Adrenal gland (tissue), 12 donors: Measurements from ENCODE around the gene CACHD1. TPM values are rescaled to one million over a fixed set of nuclear protein-coding genes. Genes with fewer than 3 reads are reported as not detected.
A peak's percentile ranks its signal among the peaks of the same experiment; 100 is the strongest.

Experiments used
- DNase-seq, 7 donors: peaks; one replicate each; pipeline ENCODE4 v3.0.0-alpha.2; 2019 to 2020
- H3K27ac ChIP-seq, 5 donors: fragments of 200-600 bp; sonication (generic) in 4 of 5; 1 replicate in 3 of 5; 2 replicates in 2 of 5; pipeline versions ENCODE4 v1.5.1 to v1.8.0; 2016 to 2020; ENCODE audit warnings: mild to moderate bottlenecking in 1 of 5
- H3K27me3 ChIP-seq: fragments of 200-600 bp; 2 replicates; pipeline ENCODE4 v1.8.0; 2021
- H3K36me3 ChIP-seq, 2 donors: fragments of 200-600 bp; replicated peaks in 1 of 2; 1 replicate in 1 of 2; 2 replicates in 1 of 2; pipeline versions ENCODE4 v1.5.1 to v1.8.0; 2018 to 2022
- H3K4me1 ChIP-seq, 2 donors: fragments of 200-600 bp; replicated peaks in 1 of 2; 1 replicate in 1 of 2; 2 replicates in 1 of 2; pipeline versions ENCODE4 v1.5.1 to v1.8.0; 2018 to 2021
- H3K4me3 ChIP-seq, 4 donors: fragments of 200-600 bp; sonication (generic) in 3 of 4; one replicate each; pipeline ENCODE4 v1.5.1; 2016 to 2018
- H3K9me3 ChIP-seq, 3 donors: fragments of 200-600 bp; sonication (generic) in 1 of 3; replicated peaks in 1 of 3; 1 replicate in 2 of 3; 2 replicates in 1 of 3; pipeline versions ENCODE4 v1.5.1 to v1.8.0; 2016 to 2021
- POLR2A ChIP-seq, 2 donors: fragments of 450-650 bp; IDR thresholded peaks; one replicate each; pipeline ENCODE4 v1.6.1; 2017; ENCODE audit warnings: antibody characterized with exemption in 2 of 2, mild to moderate bottlenecking in 2 of 2, moderate library complexity in 1 of 2
- WGBS, 4 donors: extraction: QIAGEN DNeasy Blood & Tissue Kit in 2 of 4; methylation state at CpG; one replicate each; pipeline versions ENCODE4 v1.1.5 to v1.1.7; 2013 to 2017; 5-methylcytosine and 5-hydroxymethylcytosine counted together
- intact Hi-C, 2 donors: fragments of 100-400 bp; cut with DNase I; formaldehyde crosslinking; loops; one replicate each; pipeline versions ENCODE4 v1.14.1 to v1.15.0; 2022 to 2023
- polyA plus RNA-seq, 3 donors: library from polyadenylated mRNA; stranded (reverse); fragments of 200-250 nt in 2 of 3; fragments of 350-450 nt in 1 of 3; fragmentation: Illumina TruSeq in 1 of 3; extraction: RNeasy Lipid Tissue Mini Kit (QIAGEN cat#74804) in 1 of 3; gene quantifications; one replicate each; pipeline ENCODE4 v1.2.3, GENCODE V29; 2013 to 2014
- total RNA-seq, 9 donors: library from RNA; depleted of rRNA in 4 of 9; stranded (reverse); fragments of >200 nt in 4 of 9; fragments of 120-200 nt in 1 of 9; fragmentation: NEBNext Ultra II Directional in 1 of 9; extraction: Animal tissue kit (Norgen Biotek cat#: 25700) in 1 of 9; gene quantifications; one replicate each; pipeline versions ENCODE4 v1.1.0 to v1.2.4, GENCODE V29; 2013 to 2023
- TF ChIP-seq, protein P1 (sequence below), 6 experiments: fragments of 450-650 bp in 4 of 6; fragments of 200-600 bp in 2 of 6; sonication (generic) in 1 of 6; IDR thresholded peaks; 1 replicate in 5 of 6; 2 replicates in 1 of 6; pipeline versions ENCODE4 v1.5.1 to v1.8.0; 2016 to 2021; ENCODE audit warnings: antibody characterized with exemption in 6 of 6, mild to moderate bottlenecking in 2 of 6, moderate library complexity in 1 of 6
- donor health status: healthy with polysubstance abuse.
- donor health status: Bipolar disorder and iron deficiency.
- donor health status: DM: yes; HTN: yes; CAD: no.
- donor health status: DM: no; HTN: no; CAD: no.
- donor health status: DM: no; HTN: no; CAD: no.
- donor health status: DM: yes; HTN: yes; CAD: no.

The CACHD1 gene
- total and polyA plus RNA-seq, 12 donors = 14.8 to 43.1 (median 24.0) TPM

DNA sequence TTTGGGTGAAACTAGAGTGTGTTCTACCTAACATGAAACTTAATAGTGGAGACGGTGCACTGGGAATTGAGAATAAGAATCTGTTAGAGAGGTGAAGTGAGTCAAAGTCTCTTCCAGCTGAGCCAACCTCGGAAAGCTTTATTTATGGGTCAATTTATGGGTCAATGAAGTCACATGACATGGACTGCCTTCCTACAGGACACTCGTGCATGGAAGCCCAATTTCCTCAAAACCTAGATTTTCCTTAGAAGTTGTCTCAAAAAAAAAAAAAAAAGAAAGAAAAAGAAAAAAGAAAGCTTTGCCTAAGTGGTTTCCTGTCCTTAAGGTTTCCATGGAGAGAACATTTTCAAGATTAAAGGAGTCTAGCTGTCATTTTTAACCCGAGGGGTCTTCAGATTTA is 26.7 kb downstream of the CACHD1 start:
- intact Hi-C loops = no loop called here
- Histone ChIP-seq H3K27ac (peak overlapping the region in 2 of 5 donors; percentile 6 to 68), H3K27me3 (no peaks in the 10 kb centered on the region), H3K4me1 (peaks cover 24 to 45% of the 10 kb centered on the region in 2 donors), H3K9me3 (no peaks in the 10 kb centered on the region), H3K36me3 (no peaks in the 10 kb centered on the region), H3K4me3 (no peak overlapping the region)
- DNase-seq = no peak
- 48 to 62% (median 58%) methylated on average over 4 of the region's 4 CpGs for WGBS, 4 donors
- TF ChIP-seq POLR2A (IDR thresholded peaks at IDR 0.05) = no peak

DNA sequence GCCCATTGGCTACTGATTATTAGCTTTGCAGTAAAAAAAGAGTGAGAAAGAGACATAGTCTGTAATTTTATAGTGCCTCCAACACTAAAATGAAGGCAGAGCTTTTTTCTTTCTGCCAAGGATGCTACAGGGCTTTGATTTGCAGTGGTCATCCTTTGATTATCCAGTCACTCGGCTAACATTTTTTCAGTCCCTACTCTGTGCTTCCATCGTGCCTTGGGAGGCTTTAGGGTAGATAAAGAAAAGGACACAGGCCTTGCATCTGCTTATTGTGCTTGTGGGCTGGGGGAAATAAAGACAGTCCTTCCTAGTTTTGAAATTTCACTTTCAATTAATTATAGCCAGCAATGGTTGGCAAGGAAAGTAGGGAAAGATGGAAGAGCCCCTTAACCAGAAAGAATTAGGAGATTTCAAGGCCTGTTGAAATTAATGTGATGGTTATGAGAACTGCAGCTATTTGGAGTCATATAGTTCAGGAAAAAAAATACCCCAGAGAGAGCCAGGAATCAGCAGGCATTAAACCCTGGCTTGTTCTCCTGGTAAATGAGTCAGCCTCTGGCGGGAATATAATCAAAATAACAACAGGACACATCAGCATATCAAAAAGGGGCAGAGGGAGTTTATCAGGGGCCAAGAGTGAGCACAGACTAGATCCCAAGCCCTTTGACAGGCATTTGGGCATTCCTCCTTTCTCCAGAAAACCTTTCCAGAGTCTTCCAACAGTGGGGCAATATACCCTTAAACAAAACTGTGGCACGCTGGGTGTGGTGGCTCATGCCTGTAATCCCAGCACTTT is 27.4 kb downstream of the CACHD1 start:
- no peaks in the 10 kb centered on the region for H3K27me3 ChIP-seq
- TF ChIP-seq, protein P1, sequence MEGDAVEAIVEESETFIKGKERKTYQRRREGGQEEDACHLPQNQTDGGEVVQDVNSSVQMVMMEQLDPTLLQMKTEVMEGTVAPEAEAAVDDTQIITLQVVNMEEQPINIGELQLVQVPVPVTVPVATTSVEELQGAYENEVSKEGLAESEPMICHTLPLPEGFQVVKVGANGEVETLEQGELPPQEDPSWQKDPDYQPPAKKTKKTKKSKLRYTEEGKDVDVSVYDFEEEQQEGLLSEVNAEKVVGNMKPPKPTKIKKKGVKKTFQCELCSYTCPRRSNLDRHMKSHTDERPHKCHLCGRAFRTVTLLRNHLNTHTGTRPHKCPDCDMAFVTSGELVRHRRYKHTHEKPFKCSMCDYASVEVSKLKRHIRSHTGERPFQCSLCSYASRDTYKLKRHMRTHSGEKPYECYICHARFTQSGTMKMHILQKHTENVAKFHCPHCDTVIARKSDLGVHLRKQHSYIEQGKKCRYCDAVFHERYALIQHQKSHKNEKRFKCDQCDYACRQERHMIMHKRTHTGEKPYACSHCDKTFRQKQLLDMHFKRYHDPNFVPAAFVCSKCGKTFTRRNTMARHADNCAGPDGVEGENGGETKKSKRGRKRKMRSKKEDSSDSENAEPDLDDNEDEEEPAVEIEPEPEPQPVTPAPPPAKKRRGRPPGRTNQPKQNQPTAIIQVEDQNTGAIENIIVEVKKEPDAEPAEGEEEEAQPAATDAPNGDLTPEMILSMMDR (IDR thresholded peaks at IDR 0.05) = no peak
- no peak for TF ChIP-seq POLR2A (IDR thresholded peaks at IDR 0.05)
- WGBS, 4 donors = 49 to 60% (median 55%) methylated on average over 4 of the region's 4 CpGs
- H3K27ac ChIP-seq = peak overlapping the region in 3 of 5 donors; percentile 6 to 68 (median 67)
- H3K9me3 ChIP-seq = no peaks in the 10 kb centered on the region
- H3K4me3 ChIP-seq = no peak overlapping the region
- H3K4me1 ChIP-seq = peaks cover 31 to 52% of the 10 kb centered on the region in 2 donors
- DNase-seq = peak in 1 of 7 donors; percentile 33
- intact Hi-C loops = no loop called here
- H3K36me3 ChIP-seq = no peaks in the 10 kb centered on the region

DNA sequence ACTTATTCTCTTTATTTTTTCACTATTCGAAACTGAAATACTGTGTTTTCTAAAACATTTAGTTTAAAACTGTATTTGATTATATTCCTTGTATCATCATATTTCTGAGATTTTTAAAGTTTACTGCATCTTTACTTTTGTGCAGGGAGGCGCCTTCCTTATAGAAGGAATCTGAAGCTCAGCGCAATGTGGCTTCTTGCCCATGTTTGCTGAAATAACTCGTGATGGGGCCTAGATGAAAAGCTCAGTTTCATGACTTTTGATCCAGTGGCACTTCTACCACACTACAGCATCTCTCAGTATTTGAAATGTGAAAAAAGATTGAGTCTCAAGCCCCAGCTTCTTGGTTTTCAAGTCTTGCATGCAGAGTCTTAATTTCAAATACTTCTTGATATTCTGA is 28.4 kb downstream of the CACHD1 start:
- Histone ChIP-seq H3K27me3 (no peaks in the 10 kb centered on the region), H3K9me3 (no peaks in the 10 kb centered on the region), H3K36me3 (no peaks in the 10 kb centered on the region), H3K4me1 (peaks cover 39 to 52% of the 10 kb centered on the region in 2 donors), H3K4me3 (no peak overlapping the region), H3K27ac (no peak overlapping the region)
- intact Hi-C loops = no loop called here
- DNase-seq = no peak
- TF ChIP-seq, protein P1 (IDR thresholded peaks at IDR 0.05) = no peak
- TF ChIP-seq POLR2A (IDR thresholded peaks at IDR 0.05) = no peak
- WGBS, 4 donors = 88 to 94% (median 91%) methylated on average over 4 of the region's 4 CpGs

- TF ChIP-seq, protein P1 (IDR thresholded peaks at IDR 0.05) = no peak
- no peak for TF ChIP-seq POLR2A (IDR thresholded peaks at IDR 0.05)
- H3K27ac ChIP-seq = no peak overlapping the region
Measured at GRCh38 chr1:64499011-64499410, 29.1 kb downstream of the CACHD1 start.

GRCh38 chr1:64499966-64500365 is 30.0 kb downstream of the CACHD1 start:
- Histone ChIP-seq H3K27me3 (no peaks in the 10 kb centered on the region), H3K4me1 (peaks cover 53 to 67% of the 10 kb centered on the region in 2 donors), H3K36me3 (no peaks in the 10 kb centered on the region), H3K4me3 (no peak overlapping the region), H3K27ac (no peak overlapping the region), H3K9me3 (no peaks in the 10 kb centered on the region)
- 82 to 93% (median 88%) methylated on average over 1 of the region's 1 CpG for WGBS, 4 donors
- intact Hi-C loops = no loop called here
- DNase-seq = no peak
- TF ChIP-seq, protein P1 (IDR thresholded peaks at IDR 0.05) = no peak
- TF ChIP-seq POLR2A (IDR thresholded peaks at IDR 0.05) = no peak

More at GRCh38 chr1:64499011-64499410, 29.1 kb downstream of the CACHD1 start:
- Histone ChIP-seq H3K27me3 (no peaks in the 10 kb centered on the region), H3K4me3 (no peak overlapping the region), H3K36me3 (no peaks in the 10 kb centered on the region), H3K9me3 (no peaks in the 10 kb centered on the region), H3K4me1 (peaks cover 46 to 59% of the 10 kb centered on the region in 2 donors)
- intact Hi-C loops = no loop called here
- WGBS, 4 donors = 95 to 99% (median 96%) methylated on average over 6 of the region's 6 CpGs
- no peak for DNase-seq
